ENCODE data around the gene CEP112. TPM values are rescaled to one million over a fixed set of nuclear protein-coding genes. Genes with fewer than 3 reads are reported as not detected.
"Not testable (repeated sequence)": the region's sequence is repeated elsewhere in the genome, so short reads cannot be mapped to it uniquely, and the experiment has no call there.

The CEP112 gene
- total RNA-seq, 1 experiment from 2014 or later = 9.6 TPM

GRCh38 chr17:65830356-65830755, 361.6 kb downstream of the CEP112 start:
- no peak for DNase-seq (ENCODE audit: low spot score)

- DNase-seq (ENCODE audit: low spot score) = not testable (repeated sequence)
Observed at GRCh38 chr17:65826577-65826976, 365.4 kb downstream of the CEP112 start.

- no peak for DNase-seq (ENCODE audit: low spot score)
Observed at GRCh38 chr17:65824901-65825300, 367.0 kb downstream of the CEP112 start.

GRCh38 chr17:65823713-65824112, 368.2 kb downstream of the CEP112 start:
- DNase-seq (ENCODE audit: low spot score) = no peak

- no peak for DNase-seq (ENCODE audit: low spot score)
Observed at GRCh38 chr17:65820811-65821210, 371.1 kb downstream of the CEP112 start.

GRCh38 chr17:65820306-65820705, 371.6 kb downstream of the CEP112 start:
- DNase-seq (ENCODE audit: low spot score) = no peak

GRCh38 chr17:65819810-65820209, 372.1 kb downstream of the CEP112 start:
- DNase-seq (ENCODE audit: low spot score) = no peak

GRCh38 chr17:65817951-65818350, 374.0 kb downstream of the CEP112 start:
- DNase-seq (ENCODE audit: low spot score) = no peak

GRCh38 chr17:65814418-65814817, 377.5 kb downstream of the CEP112 start:
- DNase-seq (ENCODE audit: low spot score) = no peak

GRCh38 chr17:65813306-65813705, 378.6 kb downstream of the CEP112 start:
- DNase-seq (ENCODE audit: low spot score) = no peak

- no peak for DNase-seq (ENCODE audit: low spot score)
Observed at GRCh38 chr17:65811043-65811442, 380.9 kb downstream of the CEP112 start.

GRCh38 chr17:65809366-65809765, 382.6 kb downstream of the CEP112 start:
- no peak for DNase-seq (ENCODE audit: low spot score)

- DNase-seq (ENCODE audit: low spot score) = not testable (repeated sequence)
Observed at GRCh38 chr17:65808566-65808965, 383.4 kb downstream of the CEP112 start.

- no peak for DNase-seq (ENCODE audit: low spot score)
Observed at GRCh38 chr17:65807361-65807760, 384.6 kb downstream of the CEP112 start.

GRCh38 chr17:65801513-65801912, 390.4 kb downstream of the CEP112 start:
- DNase-seq (ENCODE audit: low spot score) = no peak

GRCh38 chr17:65800655-65801054, 391.3 kb downstream of the CEP112 start:
- no peak for DNase-seq (ENCODE audit: low spot score)

GRCh38 chr17:65799869-65800268, 392.1 kb downstream of the CEP112 start:
- DNase-seq (ENCODE audit: low spot score) = no peak

GRCh38 chr17:65799454-65799853, 392.5 kb downstream of the CEP112 start:
- no peak for DNase-seq (ENCODE audit: low spot score)

GRCh38 chr17:65797809-65798208, 394.1 kb downstream of the CEP112 start:
- no peak for DNase-seq (ENCODE audit: low spot score)

GRCh38 chr17:65797101-65797500, 394.8 kb downstream of the CEP112 start:
- no peak for DNase-seq (ENCODE audit: low spot score)

- DNase-seq (ENCODE audit: low spot score) = peak; percentile 34
Observed at GRCh38 chr17:65794572-65794971, 397.4 kb downstream of the CEP112 start.

GRCh38 chr17:65790241-65790640, 401.7 kb downstream of the CEP112 start:
- no peak for DNase-seq (ENCODE audit: low spot score)

GRCh38 chr17:65787503-65787902, 404.4 kb downstream of the CEP112 start:
- no peak for DNase-seq (ENCODE audit: low spot score)

GRCh38 chr17:65786479-65786878, 405.5 kb downstream of the CEP112 start:
- DNase-seq (ENCODE audit: low spot score) = no peak

GRCh38 chr17:65785109-65785508, 406.8 kb downstream of the CEP112 start:
- DNase-seq (ENCODE audit: low spot score) = peak; percentile 94

Measured in A172 (cell line).